ENCODE results near the gene MSMB. TPM values are rescaled to one million over a fixed set of nuclear protein-coding genes. Genes with fewer than 3 reads are reported as not detected.
A peak's percentile ranks its signal among the peaks of the same experiment; 100 is the strongest.
"Not testable (repeated sequence)": the region's sequence is repeated elsewhere in the genome, so short reads cannot be mapped to it uniquely, and the experiment has no call there.

MSMB gene
- total RNA-seq, 1 donor from 2014 or later, result 5.3 TPM

GRCh38 chr10:46091828-46092523 is 45.9 kb upstream of the MSMB start:
- intact Hi-C loops (cut with DNase I), result no loop called here
- Histone ChIP-seq H3K27me3 (ENCODE audit: low read depth) (no peaks in the 10 kb centered on the region), H3K27ac (no peak overlapping the region), H3K4me1 (no peaks in the 10 kb centered on the region), H3K4me3 (no peak overlapping the region), H3K9me3 (no peaks in the 10 kb centered on the region), H3K36me3 (no peaks in the 10 kb centered on the region)
- DNase-seq (no peak), ATAC-seq (peak; percentile 27 to 37)
- no peak for TF ChIP-seq CTCF (IDR thresholded peaks at IDR 0.05)

- intact Hi-C loops (cut with DNase I), result no loop called here
- Histone ChIP-seq H3K4me3 (no peak overlapping the region), H3K27ac (no peak overlapping the region), H3K9me3 (no peaks in the 10 kb centered on the region), H3K4me1 (no peaks in the 10 kb centered on the region), H3K27me3 (ENCODE audit: low read depth) (no peaks in the 10 kb centered on the region), H3K36me3 (no peaks in the 10 kb centered on the region)
- peak in 1 of 2 donors; percentile 26 for ATAC-seq
- no peak for TF ChIP-seq CTCF (IDR thresholded peaks at IDR 0.05)
- no peak for DNase-seq
These were observed 45.2 kb upstream of the MSMB start for GRCh38 chr10:46091080-46091827.

- H3K4me3 ChIP-seq, result no peak overlapping the region
- H3K27me3 ChIP-seq (ENCODE audit: low read depth), result no peaks in the 10 kb centered on the region
- TF ChIP-seq CTCF (IDR thresholded peaks at IDR 0.05), result no peak
- H3K4me1 ChIP-seq, result no peaks in the 10 kb centered on the region
- DNase-seq (no peak), ATAC-seq (no peak)
- no peaks in the 10 kb centered on the region for H3K36me3 ChIP-seq
- no peaks in the 10 kb centered on the region for H3K9me3 ChIP-seq
- intact Hi-C loops (cut with DNase I), result no loop called here
- no peak overlapping the region for H3K27ac ChIP-seq
These were observed 44.3 kb upstream of the MSMB start for GRCh38 chr10:46090258-46090812.

GRCh38 chr10:46087381-46087780 is 41.3 kb upstream of the MSMB start:
- H3K27me3 ChIP-seq (ENCODE audit: low read depth); H3K27ac ChIP-seq; ATAC-seq; H3K4me3 ChIP-seq; H3K4me1 ChIP-seq; DNase-seq; H3K9me3 ChIP-seq; H3K36me3 ChIP-seq; intact Hi-C loops (cut with DNase I): not testable (repeated sequence)

GRCh38 chr10:46084321-46085165 is 38.5 kb upstream of the MSMB start:
- H3K27ac ChIP-seq, result no peak overlapping the region
- intact Hi-C loops (cut with DNase I), result no loop called here
- no peak for DNase-seq
- no peaks in the 10 kb centered on the region for H3K27me3 ChIP-seq (ENCODE audit: low read depth)
- no peak for ATAC-seq
- TF ChIP-seq CTCF (IDR thresholded peaks at IDR 0.05), result no peak
- H3K4me3 ChIP-seq, result no peak overlapping the region
- H3K9me3 ChIP-seq, result no peaks in the 10 kb centered on the region
- no peaks in the 10 kb centered on the region for H3K36me3 ChIP-seq
- H3K4me1 ChIP-seq, result peaks cover 12% of the 10 kb centered on the region
